ENCODE measurements around the gene DCDC2B.

Gene DCDC2B

DNA sequence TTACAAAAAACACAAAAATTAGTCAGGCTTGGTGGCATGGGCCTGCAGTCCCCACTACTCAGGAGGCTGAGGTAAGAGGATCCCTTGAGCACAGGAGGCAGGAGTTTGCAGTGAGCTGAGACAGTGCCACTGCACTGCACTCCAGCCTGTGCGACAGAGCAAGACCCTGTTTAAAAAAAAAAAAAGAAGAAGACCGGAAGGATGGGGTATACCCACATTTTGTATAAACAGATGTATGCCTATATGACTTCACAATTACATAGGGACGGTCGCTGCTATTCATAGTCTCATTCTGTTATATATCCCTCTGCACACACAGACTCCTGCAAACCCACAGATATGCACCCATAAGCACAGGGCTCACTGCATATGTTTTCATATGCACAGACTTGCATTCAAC is 54.9 kb downstream of the DCDC2B start:
- no peak for DNase-seq
